K562 (cell line): Measurements from ENCODE around the gene CLCNKB. TPM values are rescaled to one million over a fixed set of nuclear protein-coding genes. Genes with fewer than 3 reads are reported as not detected.
"Not testable (repeated sequence)": the region's sequence is repeated elsewhere in the genome, so short reads cannot be mapped to it uniquely, and the experiment has no call there.

Experiments
- ATAC-seq: fragments of 200-7000 bp; cut with Tn5 transposase; 3 replicates; pipeline ENCODE4 v1.9.1; 2020; ENCODE audit warnings: moderate library complexity
- BruUV-seq: library from RNA; stranded (reverse); fragments of 400-500 nt; replicated peaks from 2 replicates; lab custom pipeline; 2021; lab: Mats Ljungman, UMichigan
- CTCF ChIA-PET: fragments of 300-600 bp; formaldehyde crosslinking; extraction: SDS; loops from one replicate; lab custom pipeline; 2021; ENCODE audit warnings: low intra/inter-chr PET ratio; lab: Yijun Ruan, JAX
- POLR2A ChIA-PET: fragments of 300-600, 350-650 bp; sonication (Branson Sonifier 250); formaldehyde crosslinking; extraction: SDS; loops from one replicate; lab custom pipeline; 2021; ENCODE audit warnings: antibody characterized with exemption, inconsistent platforms; lab: Yijun Ruan, JAX
- DNase-seq, 4 experiments: peaks; one replicate each; pipeline versions ENCODE4 v3.0.0 to v3.0.0-alpha.2; 2011 to 2018; ENCODE audit warnings: low spot score in 3 of 4, mixed read lengths in 3 of 4; ENCODE audit errors: extremely low read depth in 1 of 4
- FAIRE-seq: peaks from 2 replicates; lab custom pipeline; 2011; peaks lifted over from hg19 to GRCh38; lab: Jason Lieb, UNC
- H2AFZ ChIP-seq: 2 replicates; pipeline ENCODE4 v1.6.0; 2011; ENCODE audit warnings: low read depth, low read length, control low read depth, inconsistent platforms
- H3K27ac ChIP-seq: fragments of 200-600 bp; 3 replicates; pipeline ENCODE4 v1.8.0; 2011; ENCODE audit warnings: low read depth, mild to moderate bottlenecking, control low read depth, inconsistent platforms, low read length, moderate library complexity, mixed read lengths; ENCODE audit errors: extremely low read depth
- H3K27me3 ChIP-seq, 2 experiments: fragments of 300-600 bp in 1 of 2; 2 replicates in 1 of 2; 3 replicates in 1 of 2; pipeline versions ENCODE4 v1.6.0 to v1.8.0; 2011; ENCODE audit warnings: inconsistent platforms in 2 of 2, low read length in 2 of 2, mild to moderate bottlenecking in 1 of 2, mixed read lengths in 1 of 2, moderate library complexity in 1 of 2; ENCODE audit not compliant: control insufficient read depth in 2 of 2, insufficient read depth in 2 of 2
- H3K36me3 ChIP-seq: fragments of 300-600 bp; 3 replicates; pipeline ENCODE4 v1.8.0; 2011; ENCODE audit warnings: mild to moderate bottlenecking, low read length, inconsistent platforms; ENCODE audit not compliant: control insufficient read depth, insufficient read depth
- H3K4me1 ChIP-seq, 2 experiments: fragments of 200-600 bp in 1 of 2; replicated peaks in 1 of 2; 2 replicates in 1 of 2; 3 replicates in 1 of 2; pipeline versions ENCODE4 v1.5.1 to v1.8.0; 2011; ENCODE audit warnings: inconsistent platforms in 2 of 2, low read length in 2 of 2, mild to moderate bottlenecking in 1 of 2, mixed read lengths in 1 of 2, moderate library complexity in 1 of 2; ENCODE audit not compliant: control insufficient read depth in 2 of 2, insufficient read depth in 2 of 2
- H3K4me2 ChIP-seq: 2 replicates; pipeline ENCODE4 v1.6.1; 2011; ENCODE audit warnings: low read length, control low read depth, inconsistent platforms, mixed read lengths; ENCODE audit not compliant: insufficient read depth
- H3K4me3 ChIP-seq: fragments of 200-600 bp; sonication (generic), shearing (Covaris generic); 2 replicates; pipeline ENCODE4 v1.5.1; 2016; ENCODE audit warnings: control low read depth, inconsistent platforms
- H3K79me2 ChIP-seq: fragments of 200-600 bp; 3 replicates; pipeline ENCODE4 v1.8.0; 2011; ENCODE audit warnings: low read length, inconsistent platforms; ENCODE audit not compliant: control insufficient read depth, insufficient read depth
- H3K9ac ChIP-seq, 2 experiments: 2 replicates each; pipeline versions ENCODE4 v1.6.0 to v1.6.1; 2011; ENCODE audit warnings: low read depth in 2 of 2, low read length in 2 of 2, control low read depth in 1 of 2, inconsistent platforms in 1 of 2, mild to moderate bottlenecking in 1 of 2, mixed read lengths in 1 of 2; ENCODE audit not compliant: insufficient read depth in 1 of 2
- H3K9me1 ChIP-seq: one replicate; pipeline ENCODE4 v1.6.0; 2011; ENCODE audit warnings: inconsistent platforms, mild to moderate bottlenecking, low read length, moderate library complexity; ENCODE audit not compliant: control insufficient read depth, insufficient read depth
- H3K9me3 ChIP-seq: replicated peaks from 2 replicates; pipeline ENCODE4 v1.5.1; 2011; ENCODE audit warnings: low read depth, low read length, inconsistent platforms; ENCODE audit not compliant: control insufficient read depth, insufficient read depth
- H4K20me1 ChIP-seq: replicated peaks from 2 replicates; pipeline ENCODE4 v1.6.1; 2011; ENCODE audit warnings: low read length, inconsistent platforms, mixed read lengths; ENCODE audit not compliant: control insufficient read depth, insufficient read depth
- WGBS: fragments of 100-300 bp; shearing (Covaris generic); methylation state at CpG from one replicate; pipeline ENCODE4 v1.1.6; 2016; ENCODE audit warnings: low coverage, mixed read lengths; ENCODE audit not compliant: insufficient coverage; ENCODE audit errors: missing lambda C conversion rate; 5-methylcytosine and 5-hydroxymethylcytosine counted together
- in situ Hi-C: fragments of 300-500 bp; cut with MboI; formaldehyde crosslinking; loops from 4 replicates; pipeline ENCODE4 v1.15.0; 2018; ENCODE audit warnings: inconsistent platforms, mixed read lengths
- intact Hi-C: fragments of 100-400 bp; cut with micrococcal nuclease; formaldehyde crosslinking; loops from 2 replicates; pipeline ENCODE4 v1.14.2; 2022
- polyA plus RNA-seq, 8 experiments: library from polyadenylated mRNA; depleted of rRNA in 4 of 8; stranded (reverse) in 5 of 8; unstranded in 3 of 8; fragments of >200 nt; fragmentation: Nextera tagmentation in 2 of 8; fragmentation: Illumina TruSeq in 1 of 8; extraction: Ambion mirVana in 2 of 8; extraction: Trizol in 1 of 8; gene quantifications; 2 replicates each; pipeline versions ENCODE4 v1.2.1 to v1.2.3, GENCODE V29; 2011 to 2014; ENCODE audit warnings: inconsistent platforms in 1 of 8, missing spikeins in 1 of 8
- total RNA-seq, 7 experiments: library from RNA; depleted of rRNA in 6 of 7; stranded (reverse); fragments of >200 nt in 6 of 7; fragmentation: Illumina TruSeq in 2 of 7; extraction: Trizol in 2 of 7; gene quantifications; 2 replicates each; pipeline versions ENCODE4 v1.2.1 to v1.2.3, GENCODE V29; 2011 to 2021; ENCODE audit warnings: low replicate concordance in 1 of 7

Gene CLCNKB
- total and polyA plus RNA-seq, 9 of the 15 experiments (the other 6 are each of a cell fraction or from before 2014, with no cell fraction given) = 0.08 to 1.7 (median 0.64) TPM

DNA sequence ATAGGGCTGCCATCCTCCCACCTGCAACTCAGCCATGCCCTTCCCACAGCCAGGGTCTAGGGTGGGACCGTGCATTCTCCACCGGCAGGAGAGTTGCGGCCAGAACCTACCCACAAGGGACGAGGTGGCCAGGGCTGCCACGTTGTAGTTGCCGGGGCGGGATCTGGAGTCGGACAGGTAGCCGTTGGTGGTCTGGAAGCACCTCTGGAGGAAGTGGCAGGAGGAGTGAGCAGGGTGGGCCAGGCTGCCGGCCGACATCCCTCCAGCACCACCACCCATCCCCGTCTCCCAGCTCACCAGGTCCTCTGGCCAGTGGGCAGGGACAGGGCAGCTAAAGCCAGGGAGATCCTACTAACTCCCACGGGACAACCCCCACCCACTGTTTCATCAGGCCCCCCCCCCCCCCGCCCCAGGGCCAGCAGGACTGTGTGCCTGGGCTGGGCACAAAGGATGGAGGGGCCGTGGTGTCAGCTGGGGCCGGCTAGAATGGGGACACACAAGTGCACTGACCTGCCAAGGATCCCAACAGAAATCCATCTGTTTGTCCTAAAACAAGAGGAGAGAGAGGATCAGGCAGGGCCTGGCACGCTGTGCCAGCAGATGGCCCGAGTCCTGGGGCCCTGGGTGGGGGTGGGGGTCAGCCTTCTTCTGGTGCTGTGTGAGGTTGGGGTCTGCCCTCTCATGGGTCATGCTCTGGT is 18.6 kb downstream of the CLCNKB start:
- H3K4me2 ChIP-seq, intact Hi-C loops, H3K36me3 ChIP-seq, FAIRE-seq, H3K9me1 ChIP-seq, H3K9me3 ChIP-seq, BruUV-seq, H3K27ac ChIP-seq, ATAC-seq, DNase-seq, H3K4me3 ChIP-seq, CTCF ChIA-PET, H3K79me2 ChIP-seq, H2AFZ ChIP-seq, H4K20me1 ChIP-seq, POLR2A ChIA-PET: not testable (repeated sequence)
- in situ Hi-C loops = loop anchor here (10.0 kb wide), 1 partner anchor 47 kb away; the partner anchor contains the start of gene HSPB7
- H3K4me1 ChIP-seq = peaks cover 0 to 14% of the 10 kb centered on the region in 2 experiments; a peak in 2 of 5 replicates
- H3K27me3 ChIP-seq = peaks cover 11 to 44% of the 10 kb centered on the region in 2 experiments
- peak overlapping the region in 1 of 2 experiments; percentile 53; a peak in 1 of 4 replicates for H3K9ac ChIP-seq
- 16% methylated on average over 17 of the region's 18 CpGs for WGBS

DNA sequence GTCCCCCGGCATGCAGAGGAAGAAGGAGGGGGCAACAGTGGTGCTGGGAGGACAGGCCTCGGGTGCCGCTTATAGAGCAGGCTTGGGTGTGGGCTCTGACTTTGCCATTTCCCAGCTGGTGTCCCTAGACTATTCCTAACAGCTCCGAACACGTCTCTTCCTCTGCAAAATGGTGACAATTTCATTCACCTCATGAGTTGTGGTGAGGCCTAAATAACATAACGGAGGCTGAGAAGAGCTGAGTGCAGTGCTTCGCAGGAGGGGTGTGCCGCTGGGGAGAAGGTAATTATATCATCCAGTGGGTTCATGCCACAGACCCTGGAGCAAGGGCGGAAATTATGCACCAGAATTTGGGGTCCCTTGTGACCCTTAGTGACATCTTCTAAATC is 19.1 kb downstream of the CLCNKB start:
- H3K4me2 ChIP-seq, H2AFZ ChIP-seq, BruUV-seq, H3K36me3 ChIP-seq, H4K20me1 ChIP-seq, H3K4me3 ChIP-seq, intact Hi-C loops, DNase-seq, H3K27ac ChIP-seq, H3K79me2 ChIP-seq, H3K9me1 ChIP-seq, H3K9me3 ChIP-seq, ATAC-seq, POLR2A ChIA-PET, CTCF ChIA-PET: not testable (repeated sequence)
- Histone ChIP-seq H3K4me1 (peaks cover 0 to 15% of the 10 kb centered on the region in 2 experiments; a peak in 2 of 5 replicates), H3K9ac (peak overlapping the region in 1 of 2 experiments; percentile 53; a peak in 1 of 4 replicates), H3K27me3 (peaks cover 11 to 49% of the 10 kb centered on the region in 2 experiments)
- in situ Hi-C loops = loop anchor here (10.0 kb wide), 1 partner anchor 48 kb away; the partner anchor contains the start of gene HSPB7
- FAIRE-seq = peak; percentile 56
- 36% methylated on average over 9 of the region's 9 CpGs for WGBS
